ENCODE results near the gene KCNQ1. TPM values are rescaled to one million over a fixed set of nuclear protein-coding genes. Genes with fewer than 3 reads are reported as not detected.
A peak's percentile ranks its signal among the peaks of the same experiment; 100 is the strongest.
"Not testable (repeated sequence)": the region's sequence is repeated elsewhere in the genome, so short reads cannot be mapped to it uniquely, and the experiment has no call there.

KCNQ1 gene
- total RNA-seq, 1 donor from 2014 or later: 10.7 TPM

GRCh38 chr11:2472428-2473186, 27.8 kb downstream of the KCNQ1 start:
- DNase-seq (ENCODE audit: low spot score): no peak

- DNase-seq (ENCODE audit: low spot score): no peak
Observed at GRCh38 chr11:2473361-2474058, 28.7 kb downstream of the KCNQ1 start.

DNA sequence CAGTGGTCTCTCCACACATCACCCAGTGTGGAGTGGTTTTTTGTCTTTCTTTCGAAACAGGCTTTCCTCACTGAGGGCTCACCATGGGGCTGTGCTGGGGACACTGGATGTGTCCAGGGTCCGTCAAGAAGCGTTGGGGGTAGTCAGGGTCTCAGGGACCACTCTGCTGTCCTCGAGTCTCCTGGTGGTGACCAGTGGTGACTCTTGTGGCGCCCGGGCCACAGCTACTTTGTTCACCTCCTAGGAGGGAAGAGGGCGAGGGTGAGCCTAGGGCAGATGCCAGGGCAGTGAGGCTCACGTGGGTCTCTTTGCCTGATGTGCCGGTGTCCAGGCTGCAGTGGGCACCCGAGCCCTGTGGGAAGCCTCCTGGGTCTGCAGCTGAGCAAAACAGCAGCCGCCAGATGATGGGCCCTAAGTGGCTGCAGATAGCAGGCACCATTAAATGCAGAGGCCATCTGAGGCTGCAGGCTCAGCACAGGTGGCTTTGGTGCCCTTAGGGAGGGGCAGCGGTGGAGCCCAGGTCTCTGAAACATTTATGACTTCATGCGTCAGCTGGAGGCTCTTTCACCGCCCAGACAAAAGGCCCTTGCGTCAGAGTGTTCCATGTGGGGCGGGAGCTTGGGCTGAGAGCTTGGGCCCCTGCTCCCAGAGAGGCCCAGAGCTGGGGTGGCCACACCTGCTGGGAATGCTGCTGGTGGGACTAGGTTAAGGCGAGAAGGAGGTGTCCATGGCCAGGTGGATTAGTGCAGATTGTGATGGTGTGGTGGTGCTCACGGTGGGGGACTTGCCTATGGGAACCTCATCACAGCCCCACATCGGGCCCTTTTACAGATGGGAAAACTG, 29.5 kb downstream of the KCNQ1 start:
- no peak for DNase-seq (ENCODE audit: low spot score)

DNA sequence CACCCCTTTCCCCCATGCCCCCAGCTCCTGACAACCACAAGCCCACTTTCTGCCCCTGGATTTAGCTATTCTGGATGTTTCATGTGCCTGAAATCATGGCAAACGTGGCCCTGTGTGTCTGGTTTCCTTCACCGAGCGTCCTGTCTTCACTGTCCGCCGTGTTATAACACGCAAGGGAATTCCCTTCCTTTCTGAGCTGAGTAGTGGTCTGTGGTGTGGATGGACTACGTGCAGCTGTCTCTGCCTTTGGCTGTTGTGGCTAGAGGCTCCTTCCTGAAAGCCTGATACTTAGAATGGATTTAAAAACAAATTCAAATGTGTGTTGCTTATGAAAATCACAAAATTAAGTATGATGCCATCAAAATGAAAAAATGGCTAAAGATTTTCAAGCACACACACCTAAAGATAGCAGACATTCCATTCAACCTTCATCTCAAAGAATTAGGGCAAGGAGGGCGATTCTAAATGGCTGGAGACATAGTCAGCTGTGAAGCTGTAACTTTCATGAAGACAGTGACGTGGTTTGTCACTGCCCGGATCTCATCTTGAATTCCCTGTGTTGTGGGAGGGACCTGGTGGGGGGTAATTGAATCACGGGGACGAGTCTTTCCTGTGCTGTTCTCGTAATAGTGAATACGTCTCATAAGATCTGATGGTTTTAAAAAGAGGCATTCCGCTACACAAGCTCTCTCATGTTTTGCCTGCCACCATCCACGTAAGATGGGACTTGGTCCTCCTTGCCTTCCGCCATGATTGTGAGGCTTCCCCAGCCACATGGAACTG, 30.5 kb downstream of the KCNQ1 start:
- DNase-seq (ENCODE audit: low spot score): no peak

- no peak for DNase-seq (ENCODE audit: low spot score)
Observed at GRCh38 chr11:2477254-2477653, 32.4 kb downstream of the KCNQ1 start.

GRCh38 chr11:2477936-2478335, 33.1 kb downstream of the KCNQ1 start:
- DNase-seq (ENCODE audit: low spot score): no peak

DNA sequence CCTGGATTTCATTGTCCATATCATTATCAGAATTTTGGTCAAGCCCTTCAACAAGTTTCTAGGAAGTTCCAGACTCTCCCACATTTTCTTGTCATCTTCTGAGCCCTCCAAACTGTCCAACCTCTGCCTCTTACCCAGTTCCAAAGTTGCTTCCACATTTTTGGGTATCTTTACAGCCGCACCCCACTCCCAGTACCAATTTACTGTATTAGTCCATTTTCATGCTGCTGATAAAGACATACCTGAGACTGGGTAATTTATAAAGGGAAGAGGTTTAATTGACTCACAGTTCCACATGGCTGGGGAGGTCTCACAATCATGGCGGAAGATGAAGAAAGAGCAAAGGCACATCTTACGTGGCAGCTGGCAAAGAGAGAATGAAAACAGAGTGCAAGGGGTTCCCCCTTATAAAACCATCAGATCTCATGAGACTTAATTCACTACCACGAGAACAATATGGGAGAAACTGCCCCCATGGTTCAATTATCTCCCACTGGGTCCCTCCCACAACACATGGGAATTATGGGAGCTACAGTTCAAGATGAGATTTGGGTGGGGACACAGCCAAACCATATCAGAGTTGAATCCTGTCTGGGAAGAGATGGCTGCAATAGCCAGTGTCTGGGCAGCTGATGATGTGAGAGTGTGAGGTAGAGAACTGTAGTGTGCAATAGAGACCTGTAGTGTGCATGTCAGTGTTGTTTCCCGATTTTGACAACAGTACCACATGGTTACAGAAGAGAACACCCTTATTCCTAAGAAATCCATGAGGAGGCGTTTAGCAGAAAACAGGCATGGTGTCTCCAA, 35.5 kb downstream of the KCNQ1 start:
- DNase-seq (ENCODE audit: low spot score): not testable (repeated sequence)

- no peak for DNase-seq (ENCODE audit: low spot score)
Observed at GRCh38 chr11:2480874-2481220, 36.0 kb downstream of the KCNQ1 start.

DNA sequence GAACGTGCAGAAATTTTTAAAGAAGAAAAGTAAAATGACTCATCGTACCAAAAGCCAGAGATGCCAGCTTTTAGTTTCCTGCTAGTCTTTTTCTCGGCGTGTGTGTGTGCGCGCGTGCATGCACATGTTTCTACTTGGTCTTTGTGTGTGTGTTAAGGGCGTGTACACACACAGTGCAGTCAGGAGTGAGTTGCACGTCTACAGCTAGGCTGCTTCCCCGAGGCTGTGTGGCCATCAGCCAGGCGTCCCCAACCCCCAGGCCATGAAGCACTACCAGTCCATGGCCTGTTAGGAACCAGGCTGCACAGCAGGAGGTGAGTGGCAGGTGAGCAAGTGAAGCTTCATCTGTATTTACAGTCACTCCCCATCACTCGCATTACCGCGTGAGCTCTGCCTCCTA, 36.4 kb downstream of the KCNQ1 start:
- DNase-seq (ENCODE audit: low spot score): no peak

DNA sequence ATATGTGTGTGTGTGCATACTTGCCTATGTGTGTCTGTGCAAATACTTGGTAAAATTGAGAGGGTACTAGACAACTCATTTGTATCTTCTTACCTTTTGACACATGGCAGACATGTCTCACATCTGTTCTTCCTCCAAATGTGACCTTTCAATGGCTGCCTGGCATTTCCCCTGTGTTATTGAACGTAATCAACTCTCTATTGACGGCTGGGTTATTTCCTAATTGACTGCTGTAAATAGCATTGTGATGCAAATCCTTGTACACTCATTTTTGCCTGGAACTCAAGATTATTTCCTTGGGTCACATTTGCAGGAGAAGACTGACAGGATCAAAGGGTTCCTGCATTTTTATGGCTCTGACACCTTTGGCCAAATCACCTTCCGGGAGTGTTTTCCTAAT, 37.4 kb downstream of the KCNQ1 start:
- no peak for DNase-seq (ENCODE audit: low spot score)

- DNase-seq (ENCODE audit: low spot score): no peak
Observed at GRCh38 chr11:2482745-2483144, 37.9 kb downstream of the KCNQ1 start.

DNA sequence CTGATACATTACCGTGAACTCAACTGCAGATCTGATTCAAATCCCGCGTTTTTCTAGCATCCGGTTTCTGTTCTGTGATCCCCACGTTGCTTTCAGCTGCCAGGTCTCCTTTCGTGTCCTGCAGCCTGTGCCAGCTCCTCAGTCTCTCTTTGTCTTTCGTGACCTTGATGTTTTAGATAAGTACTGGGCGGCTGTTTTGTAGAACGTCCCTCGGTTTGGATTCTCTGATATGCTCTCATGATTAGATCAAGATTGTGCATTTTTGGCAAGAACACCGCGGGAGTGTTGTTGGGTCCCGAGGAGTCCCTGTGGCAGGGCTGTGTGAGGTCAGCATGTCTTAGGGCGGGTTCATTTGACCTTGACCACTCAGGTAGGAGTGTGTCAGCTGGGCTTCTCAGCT, 38.6 kb downstream of the KCNQ1 start:
- no peak for DNase-seq (ENCODE audit: low spot score)

DNA sequence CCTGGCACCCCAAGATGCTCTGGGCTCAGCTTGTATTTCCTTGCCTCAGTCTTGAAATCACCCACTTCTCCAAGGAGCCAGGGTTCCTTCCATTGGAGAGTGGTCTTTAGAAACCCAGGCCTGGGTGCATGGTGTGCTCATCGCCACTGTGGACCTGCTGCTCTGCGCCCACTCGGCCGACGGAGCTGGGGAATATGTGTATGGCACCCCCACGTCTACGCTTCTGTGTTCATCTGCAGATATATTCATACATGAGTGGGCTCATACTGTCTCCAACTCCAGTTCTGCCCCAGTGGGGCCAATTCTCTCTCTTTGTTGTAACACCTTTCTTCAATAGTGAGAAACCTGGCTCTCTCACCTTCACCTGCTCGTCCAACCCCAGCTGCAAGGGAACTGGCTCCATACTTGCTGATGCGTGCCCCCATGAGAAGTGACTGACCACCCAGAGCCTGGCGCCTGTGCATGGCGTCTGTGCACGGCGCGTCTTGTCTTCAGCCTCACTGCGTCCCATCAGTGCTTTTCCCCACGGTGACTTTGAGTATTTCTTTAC, 39.8 kb downstream of the KCNQ1 start:
- DNase-seq (ENCODE audit: low spot score): no peak

- DNase-seq (ENCODE audit: low spot score): no peak
Observed at GRCh38 chr11:2488004-2488403, 43.2 kb downstream of the KCNQ1 start.

GRCh38 chr11:2489083-2489482, 44.3 kb downstream of the KCNQ1 start:
- DNase-seq (ENCODE audit: low spot score): no peak

GRCh38 chr11:2497951-2498350, 53.1 kb downstream of the KCNQ1 start:
- peak; percentile 75 for DNase-seq (ENCODE audit: low spot score)

GRCh38 chr11:2498750-2499149, 53.9 kb downstream of the KCNQ1 start:
- DNase-seq (ENCODE audit: low spot score): no peak

- peak; percentile 82 for DNase-seq (ENCODE audit: low spot score)
Observed at GRCh38 chr11:2507212-2507901, 62.5 kb downstream of the KCNQ1 start.

DNA sequence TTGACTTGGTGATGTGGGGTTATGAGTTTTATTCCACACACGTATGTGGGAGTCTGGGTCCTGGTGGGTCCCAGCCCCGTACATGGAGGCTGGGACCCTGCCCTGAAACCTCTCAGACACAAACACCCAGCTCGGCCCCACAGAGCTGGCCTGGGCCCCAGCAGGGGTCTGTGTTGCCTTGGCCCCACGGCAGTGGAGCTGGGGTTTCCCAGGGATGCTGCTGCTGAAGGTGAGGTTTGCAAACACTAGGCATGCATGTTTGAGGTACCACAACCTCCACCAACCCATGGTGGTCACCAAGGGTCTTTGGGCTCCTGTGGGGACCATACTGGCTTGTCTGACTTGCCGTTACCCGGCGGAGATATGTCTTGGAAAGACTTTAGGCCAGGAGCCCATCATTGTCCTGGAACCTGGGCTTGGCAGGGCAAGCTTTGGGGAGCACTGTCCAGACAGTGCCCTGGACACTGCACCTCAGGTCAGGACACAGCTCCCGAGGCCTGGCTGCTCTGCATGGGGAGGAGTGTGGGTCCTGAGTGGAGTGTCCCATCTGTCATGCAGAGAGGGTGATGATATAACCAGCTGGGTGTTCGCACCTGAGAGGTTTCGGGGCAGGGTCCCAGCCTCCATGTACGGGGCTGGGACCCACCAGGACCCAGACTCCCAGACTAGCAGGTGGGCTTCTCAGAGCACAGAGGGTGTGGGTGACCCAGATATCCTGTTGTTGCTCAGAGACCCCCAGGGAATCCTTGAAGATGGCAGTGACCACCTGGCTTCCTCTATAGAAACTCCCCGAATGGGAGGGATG, 63.3 kb downstream of the KCNQ1 start:
- DNase-seq (ENCODE audit: low spot score): peak; percentile 86
